EL (cell line): Measurements from ENCODE around the gene EIF5AL1.
"Not testable (repeated sequence)": the region's sequence is repeated elsewhere in the genome, so short reads cannot be mapped to it uniquely, and the experiment has no call there.

ENCODE experiments used
- DNase-seq: peaks from one replicate; pipeline ENCODE4 v3.0.0-alpha.2; 2016

The EIF5AL1 gene

GRCh38 chr10:79517567-79517966 lies 5.2 kb downstream of the EIF5AL1 start:
- not testable (repeated sequence) for DNase-seq

DNA sequence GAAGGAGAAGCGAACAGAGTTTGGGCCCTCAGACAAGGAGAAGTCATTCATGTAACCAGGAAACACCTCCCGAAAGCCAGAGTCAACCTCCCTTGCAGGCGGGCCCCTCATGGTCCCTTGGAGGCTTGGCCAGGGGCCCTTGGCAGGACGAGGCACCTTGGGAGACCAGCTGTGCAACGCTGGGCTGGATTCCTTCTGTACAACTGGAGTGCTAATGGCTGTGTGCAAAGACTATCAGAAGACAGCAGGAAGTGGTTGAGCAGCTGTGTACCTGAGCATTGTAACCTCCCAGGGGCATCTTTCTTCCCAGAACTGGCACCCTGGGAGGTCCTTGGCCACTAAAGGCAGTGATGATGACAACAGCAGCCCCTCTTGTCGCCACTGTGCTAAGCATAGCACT lies 9.4 kb downstream of the EIF5AL1 start:
- not testable (repeated sequence) for DNase-seq

DNA sequence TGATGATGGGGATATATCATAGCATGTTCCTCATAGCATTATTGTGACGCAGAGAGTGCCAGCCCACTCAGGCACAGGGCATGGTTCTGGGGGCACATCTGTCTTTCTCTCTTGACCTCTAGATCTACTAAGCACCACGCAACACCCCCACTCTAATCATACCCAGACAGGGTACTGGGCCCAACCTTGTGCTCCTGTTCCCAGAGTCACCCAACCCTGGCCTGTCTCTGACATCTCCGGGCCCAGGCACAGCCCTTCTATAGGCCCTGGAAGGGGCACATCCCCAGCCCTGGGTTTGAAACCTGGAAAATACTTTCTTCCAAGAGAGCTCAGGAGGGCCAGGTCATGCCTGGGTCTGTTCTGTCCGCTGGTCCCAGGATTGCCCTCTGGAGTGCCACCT lies 10.1 kb downstream of the EIF5AL1 start:
- not testable (repeated sequence) for DNase-seq

DNA sequence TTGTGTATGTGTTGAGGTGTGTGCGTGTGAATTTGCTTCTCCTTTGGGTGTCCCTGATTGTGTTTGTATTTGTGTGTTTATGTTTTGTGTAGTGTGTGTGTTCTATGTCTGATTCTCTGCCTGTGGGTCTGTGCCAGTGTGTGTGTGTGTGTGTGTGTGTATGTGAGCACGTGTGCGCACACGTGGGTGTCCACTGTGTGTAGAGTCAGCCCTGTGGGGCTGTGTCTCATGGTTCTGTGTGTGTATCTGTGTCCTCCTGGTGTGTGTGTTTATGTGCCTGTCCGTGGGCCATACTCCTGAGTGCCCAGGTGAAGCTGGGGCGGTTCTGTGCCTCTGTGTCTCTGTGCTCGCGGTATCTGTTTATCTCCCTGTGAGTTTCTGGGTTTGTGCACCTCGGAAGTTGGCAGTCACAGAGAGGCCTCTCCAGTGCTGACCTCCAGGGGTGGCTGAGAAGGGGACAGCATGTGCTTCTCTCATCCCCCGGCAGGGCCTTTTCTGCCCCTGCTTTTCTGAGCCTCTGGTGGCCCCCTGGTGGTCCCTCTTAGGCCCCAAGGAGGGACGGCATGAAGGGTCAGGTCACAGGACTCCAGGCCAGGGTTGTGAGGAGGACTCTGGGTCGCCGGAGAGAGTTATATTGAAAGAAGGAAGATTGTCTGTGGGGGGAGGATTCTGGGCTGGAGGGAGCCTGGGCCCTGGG lies 11.0 kb downstream of the EIF5AL1 start:
- DNase-seq = not testable (repeated sequence)

DNA sequence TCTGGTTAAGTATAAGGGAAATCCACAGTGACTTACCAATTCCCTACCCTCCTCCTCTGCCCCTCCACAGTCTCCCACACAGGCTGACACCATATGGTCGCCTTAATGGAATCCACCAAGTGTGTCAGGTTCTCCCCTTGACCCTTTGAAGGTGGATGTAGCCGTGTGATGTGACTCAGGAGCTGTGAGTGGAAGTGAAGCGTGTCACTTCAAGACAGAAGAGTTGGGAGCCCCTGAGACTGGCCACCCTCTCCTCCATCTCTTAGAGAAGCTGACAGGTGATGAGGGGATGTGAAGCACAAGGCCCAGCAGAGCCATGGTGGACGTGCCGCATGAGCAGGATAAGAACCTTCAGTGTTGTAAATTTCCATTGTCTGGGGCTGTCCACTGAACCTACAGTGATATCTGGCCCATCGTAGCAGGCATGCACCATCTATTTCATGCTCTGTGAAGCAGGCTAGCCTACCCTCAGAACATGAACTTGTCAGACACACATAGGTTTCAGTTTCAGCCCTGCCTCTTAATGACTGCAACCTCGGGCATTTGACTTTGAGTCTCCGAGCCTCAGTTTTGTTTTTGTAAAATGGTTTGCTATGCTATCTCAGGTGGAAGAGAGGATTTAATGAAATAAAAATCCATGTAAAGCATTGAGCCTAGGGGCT lies 12.8 kb downstream of the EIF5AL1 start:
- not testable (repeated sequence) for DNase-seq

GRCh38 chr10:79528261-79528660 lies 15.9 kb downstream of the EIF5AL1 start:
- not testable (repeated sequence) for DNase-seq

DNA sequence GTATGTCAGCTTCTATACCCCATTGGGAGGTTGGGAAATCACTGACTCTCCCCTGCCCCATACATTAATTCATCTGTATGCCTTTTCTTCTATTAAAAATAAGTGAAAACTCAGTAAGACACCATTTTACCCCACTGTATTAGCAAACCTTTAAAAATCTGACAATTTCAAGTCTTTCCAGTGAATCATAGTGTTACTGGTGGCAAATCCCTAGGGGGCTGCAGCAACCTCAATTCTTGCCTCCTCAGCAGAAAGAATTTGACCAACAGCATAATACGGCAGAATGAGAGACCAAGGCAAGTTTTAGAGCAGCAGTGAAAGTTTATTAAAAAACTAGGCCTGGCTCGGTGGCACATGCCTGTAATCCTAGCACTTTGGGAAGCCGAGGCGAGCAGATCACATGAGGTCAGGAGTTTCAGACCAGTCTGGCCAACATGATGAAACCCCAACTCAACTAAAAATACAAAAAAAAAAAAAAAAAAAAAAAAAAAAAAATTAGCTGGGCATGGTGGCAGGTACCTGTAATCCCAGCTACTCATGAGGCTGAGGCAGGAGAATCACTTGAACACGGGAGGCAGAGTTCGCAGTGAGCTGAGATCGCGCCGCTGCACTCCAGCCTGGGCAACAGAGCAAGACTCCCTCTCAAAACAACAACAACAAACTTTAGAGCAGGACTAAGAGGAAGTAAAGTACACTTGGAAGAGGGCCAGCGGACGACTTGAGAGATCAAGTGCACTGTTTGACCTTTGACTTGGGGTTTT lies 21.0 kb downstream of the EIF5AL1 start:
- DNase-seq = not testable (repeated sequence)

DNA sequence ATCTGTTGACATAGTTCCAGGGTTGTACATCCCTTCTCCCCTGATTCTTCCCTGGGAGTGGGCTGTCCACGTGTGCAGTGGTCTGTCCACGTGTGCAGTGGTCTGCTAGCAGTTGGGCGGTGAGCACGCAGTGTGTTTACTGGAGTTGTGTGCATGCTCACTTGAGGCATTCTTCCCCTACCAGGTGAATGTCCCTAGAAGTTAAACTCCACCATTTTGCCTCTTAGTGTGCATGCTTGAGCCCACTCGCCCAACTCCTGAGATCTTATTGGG lies 21.5 kb downstream of the EIF5AL1 start:
- DNase-seq = not testable (repeated sequence)

- not testable (repeated sequence) for DNase-seq
These were observed 26.0 kb downstream of the EIF5AL1 start for GRCh38 chr10:79538311-79538710.

DNA sequence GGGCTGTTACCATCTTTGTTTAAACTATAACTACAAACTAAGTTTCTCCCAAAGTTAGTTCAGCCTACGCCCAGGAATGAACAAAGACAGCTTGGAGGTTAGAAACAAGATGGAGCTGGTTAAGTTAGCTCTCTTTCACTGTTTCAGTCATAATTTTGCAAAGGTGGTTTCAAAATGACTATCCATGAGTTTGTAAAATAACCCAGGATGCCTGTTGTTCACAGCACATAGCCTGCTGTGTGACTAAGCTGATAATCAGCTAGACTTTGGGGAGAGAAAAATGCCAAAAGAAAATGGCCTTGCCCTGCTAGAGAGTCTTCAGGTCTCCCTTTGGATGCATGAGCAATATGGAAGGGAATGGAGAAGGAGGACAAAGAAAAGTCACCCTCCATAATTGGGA lies 28.6 kb downstream of the EIF5AL1 start:
- DNase-seq = not testable (repeated sequence)

DNA sequence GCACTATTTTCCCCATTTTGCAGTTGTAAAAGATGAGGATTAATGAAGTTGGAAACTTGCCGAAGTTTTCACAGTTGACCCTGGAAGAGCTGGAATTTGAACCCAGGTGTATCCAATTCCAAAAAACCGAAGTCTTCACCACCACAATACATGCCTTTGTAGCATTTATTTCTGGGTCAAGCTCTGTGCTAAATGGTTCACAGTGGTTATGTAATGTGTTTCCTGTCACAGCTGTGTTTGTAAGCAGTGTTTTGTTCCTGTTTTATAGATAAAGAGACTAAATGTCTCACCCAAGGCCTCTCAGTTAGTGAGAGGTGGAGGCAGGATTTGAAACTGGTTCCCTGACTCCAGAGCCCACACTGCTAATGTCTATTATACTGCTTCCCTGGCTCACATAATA lies 30.3 kb downstream of the EIF5AL1 start:
- DNase-seq = no peak

GRCh38 chr10:79544408-79544807 lies 32.1 kb downstream of the EIF5AL1 start:
- DNase-seq = not testable (repeated sequence)

DNA sequence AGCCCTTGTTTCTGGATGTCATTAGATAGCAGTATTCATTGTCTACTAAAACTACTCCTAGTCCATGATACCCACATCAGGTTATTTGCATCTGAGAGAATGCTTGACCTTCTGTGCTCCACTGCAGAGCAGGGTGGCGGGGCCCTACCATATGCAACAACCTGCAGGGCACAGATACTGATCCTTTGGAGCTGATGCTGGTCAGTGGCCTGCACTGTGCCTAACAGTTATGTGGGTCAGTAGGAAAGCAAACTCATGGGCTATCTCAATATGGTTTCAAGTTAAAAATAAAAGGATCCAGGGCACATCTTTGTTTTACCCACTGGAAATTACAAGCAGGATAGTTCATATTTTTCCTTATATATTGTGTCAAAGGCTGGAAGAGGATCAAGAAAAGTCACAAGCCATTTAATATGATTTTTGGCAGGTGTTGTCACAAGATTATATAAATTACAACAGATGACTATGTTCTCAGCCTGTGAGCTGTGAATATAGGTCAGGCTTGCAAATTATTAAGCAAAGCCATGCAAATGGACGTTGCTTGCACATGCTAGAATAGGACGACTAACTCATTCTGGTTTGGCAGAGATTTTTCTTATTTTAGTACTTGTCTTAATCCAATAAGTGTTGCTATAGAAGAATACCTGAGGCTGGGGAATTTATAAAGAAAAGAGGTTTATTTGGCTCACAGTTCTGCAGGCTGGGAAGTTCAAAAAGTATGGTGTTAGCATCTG lies 32.8 kb downstream of the EIF5AL1 start:
- not testable (repeated sequence) for DNase-seq

GRCh38 chr10:79547128-79547527 lies 34.8 kb downstream of the EIF5AL1 start:
- DNase-seq = not testable (repeated sequence)

DNA sequence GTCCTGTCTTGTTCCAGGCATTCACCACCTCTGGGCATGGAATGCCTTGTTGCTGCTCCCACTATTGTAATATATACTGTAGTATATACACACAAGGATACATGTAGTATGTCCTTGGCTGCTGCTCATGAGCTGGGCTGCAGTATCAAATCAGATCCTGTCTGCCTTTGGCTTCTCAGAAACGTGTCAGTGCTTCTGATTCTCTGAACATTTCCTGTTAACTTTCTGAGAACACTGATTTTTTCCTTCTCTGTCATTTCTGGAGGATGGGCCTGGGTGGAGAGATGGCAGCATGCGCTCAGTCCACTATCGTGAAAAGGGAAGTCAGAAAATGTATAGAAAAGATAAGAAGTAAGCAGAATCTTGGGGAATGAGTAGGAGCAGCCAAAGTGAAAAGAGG lies 35.6 kb downstream of the EIF5AL1 start:
- DNase-seq = no peak

- no peak for DNase-seq
These were observed 39.8 kb downstream of the EIF5AL1 start for GRCh38 chr10:79552143-79552542.

GRCh38 chr10:79555354-79556309 lies 43.3 kb downstream of the EIF5AL1 start:
- no peak for DNase-seq

GRCh38 chr10:79556961-79557360 lies 44.6 kb downstream of the EIF5AL1 start:
- not testable (repeated sequence) for DNase-seq

- DNase-seq = peak; percentile 33
These were observed 47.4 kb downstream of the EIF5AL1 start for GRCh38 chr10:79559726-79560125.

GRCh38 chr10:79560160-79560709 lies 47.9 kb downstream of the EIF5AL1 start, which contains the start of gene SFTPA2:
SFTPA2 (minus strand) TSS chr10:79560407; CDS start chr10:79559483, 924 bp downstream.
- DNase-seq = no peak

DNA sequence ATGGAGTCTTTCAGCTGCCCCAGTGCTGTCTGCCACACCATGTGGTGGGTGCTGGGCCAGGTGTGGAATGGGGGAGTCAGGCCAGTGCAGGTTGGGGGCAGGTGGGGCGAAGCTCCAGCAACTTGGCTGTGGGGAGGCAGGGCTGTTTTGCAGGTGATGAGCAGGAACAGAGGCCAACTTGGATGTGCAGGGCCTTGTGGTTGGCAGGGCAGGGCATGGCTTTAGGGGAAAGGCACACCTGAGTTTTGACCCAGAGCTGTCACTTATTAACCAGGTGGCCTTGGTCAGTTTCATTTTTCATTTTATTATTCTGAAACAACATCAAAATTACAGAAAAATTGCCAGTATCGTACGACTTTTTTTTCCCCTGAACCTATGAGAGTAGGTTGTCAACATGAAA lies 48.9 kb downstream of the EIF5AL1 start:
- DNase-seq = no peak
